GM13977 (cell line): ENCODE data around the gene BAHD1.

Source experiments
- DNase-seq: peaks from one replicate; pipeline ENCODE4 v3.0.0; 2012; ENCODE audit warnings: low spot score
- in situ Hi-C: fragments of 300-500 bp; cut with MboI; formaldehyde crosslinking; loops from one replicate; pipeline ENCODE4 v1.12.0; 2022; ENCODE audit warnings: low sequenced_read_pairs, low pct_unique_long_range_greater_than_20kb, mixed read lengths, inconsistent platforms; ENCODE audit not compliant: unreplicated experiment
- TF ChIP-seq, protein P1 (sequence below): IDR thresholded peaks from 2 replicates; pipeline ENCODE4 v1.5.1; 2012; ENCODE audit warnings: mild to moderate bottlenecking, control low read depth; ENCODE audit not compliant: insufficient read depth; ENCODE audit errors: extremely low read depth, missing control alignments

Gene BAHD1

DNA sequence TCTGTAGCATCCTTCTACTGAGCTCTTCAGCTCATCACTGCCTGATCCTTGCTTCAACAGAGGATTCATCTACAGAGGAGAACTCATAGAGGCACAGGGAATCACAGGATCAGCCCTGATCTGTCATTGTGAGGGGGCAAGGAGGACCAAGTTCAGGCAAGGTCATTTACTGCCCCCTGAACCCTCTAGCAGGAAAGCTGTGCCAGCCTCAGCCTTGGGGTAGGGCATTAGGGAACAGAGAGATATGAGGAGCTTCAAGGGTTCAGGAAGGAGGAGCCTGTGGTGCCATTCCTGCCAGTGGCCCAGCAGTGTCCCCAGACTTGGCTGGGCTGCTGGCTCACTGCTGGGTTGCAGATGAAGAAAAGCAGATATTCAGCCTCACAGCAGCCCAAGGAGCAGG is 38.3 kb downstream of the BAHD1 start:
- in situ Hi-C loops, result no loop called here
- no peak for DNase-seq
- TF ChIP-seq, protein P1, sequence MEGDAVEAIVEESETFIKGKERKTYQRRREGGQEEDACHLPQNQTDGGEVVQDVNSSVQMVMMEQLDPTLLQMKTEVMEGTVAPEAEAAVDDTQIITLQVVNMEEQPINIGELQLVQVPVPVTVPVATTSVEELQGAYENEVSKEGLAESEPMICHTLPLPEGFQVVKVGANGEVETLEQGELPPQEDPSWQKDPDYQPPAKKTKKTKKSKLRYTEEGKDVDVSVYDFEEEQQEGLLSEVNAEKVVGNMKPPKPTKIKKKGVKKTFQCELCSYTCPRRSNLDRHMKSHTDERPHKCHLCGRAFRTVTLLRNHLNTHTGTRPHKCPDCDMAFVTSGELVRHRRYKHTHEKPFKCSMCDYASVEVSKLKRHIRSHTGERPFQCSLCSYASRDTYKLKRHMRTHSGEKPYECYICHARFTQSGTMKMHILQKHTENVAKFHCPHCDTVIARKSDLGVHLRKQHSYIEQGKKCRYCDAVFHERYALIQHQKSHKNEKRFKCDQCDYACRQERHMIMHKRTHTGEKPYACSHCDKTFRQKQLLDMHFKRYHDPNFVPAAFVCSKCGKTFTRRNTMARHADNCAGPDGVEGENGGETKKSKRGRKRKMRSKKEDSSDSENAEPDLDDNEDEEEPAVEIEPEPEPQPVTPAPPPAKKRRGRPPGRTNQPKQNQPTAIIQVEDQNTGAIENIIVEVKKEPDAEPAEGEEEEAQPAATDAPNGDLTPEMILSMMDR, result no peak

- TF ChIP-seq, protein P1, result no peak
- DNase-seq, result no peak
- in situ Hi-C loops, result no loop called here
Measured at GRCh38 chr15:40481341-40482074, 40.8 kb downstream of the BAHD1 start.

DNA sequence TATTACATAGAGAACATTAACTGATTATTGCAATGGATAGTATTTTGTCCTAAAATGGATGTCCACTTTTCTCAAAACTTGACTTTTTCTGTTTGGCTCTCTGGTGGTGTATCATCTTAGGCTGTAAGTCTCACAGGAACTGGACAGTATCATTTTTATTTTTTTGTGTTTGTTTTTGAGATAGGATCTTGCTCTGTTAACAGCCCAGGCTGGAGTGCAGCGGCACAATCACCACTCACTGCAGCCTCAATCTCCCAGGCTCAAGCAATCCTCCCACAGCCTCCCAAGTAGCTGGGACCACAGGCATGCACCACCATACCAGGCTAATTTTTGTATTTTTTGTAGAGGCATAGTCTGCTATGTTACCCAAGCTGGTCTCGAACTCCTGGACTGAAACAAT is 43.2 kb downstream of the BAHD1 start:
- TF ChIP-seq, protein P1, result no peak
- in situ Hi-C loops, result no loop called here
- no peak for DNase-seq

- no peak for DNase-seq
- TF ChIP-seq, protein P1, result no peak
- in situ Hi-C loops, result no loop called here
Measured at GRCh38 chr15:40486066-40486770, 45.5 kb downstream of the BAHD1 start.

GRCh38 chr15:40487816-40488682 is 47.3 kb downstream of the BAHD1 start:
- TF ChIP-seq, protein P1, result no peak
- no peak for DNase-seq
- in situ Hi-C loops, result no loop called here
